OCI-LY3 (cell line): ENCODE data around the gene PDK1.

Experiments
- H2AFZ ChIP-seq: fragments of 200-600, 300-600 bp; shearing (Covaris generic); 2 replicates; pipeline ENCODE4 v1.6.0; 2014; ENCODE audit warnings: antibody characterized with exemption, low read depth, low read length
- H3K27ac ChIP-seq: fragments of 200-600, 300-600 bp; sonication (generic); 2 replicates; pipeline ENCODE4 v1.5.1; 2014; ENCODE audit warnings: mild to moderate bottlenecking, low read length, moderate library complexity, mixed read lengths
- H3K27me3 ChIP-seq: fragments of 200-600, 300-600 bp; sonication (generic); 2 replicates; pipeline ENCODE4 v1.6.1; 2014; ENCODE audit warnings: low read depth, low read length, mixed read lengths
- H3K36me3 ChIP-seq: fragments of 200-600, 300-600 bp; sonication (generic); replicated peaks from 2 replicates; pipeline ENCODE3; 2014; ENCODE audit warnings: low read depth, low read length, mixed read lengths
- H3K4me1 ChIP-seq: fragments of 300-600, 200-600 bp; sonication (generic); 2 replicates; pipeline ENCODE4 v1.6.1; 2014; ENCODE audit warnings: low read length, mixed read lengths
- H3K4me2 ChIP-seq: fragments of 200-600, 300-600 bp; sonication (generic); 2 replicates; pipeline ENCODE4 v1.6.1; 2014; ENCODE audit warnings: low read length, mixed read lengths
- H3K4me3 ChIP-seq: fragments of 300-600, 200-600 bp; sonication (generic); 2 replicates; pipeline ENCODE4 v1.5.1; 2014; ENCODE audit warnings: antibody characterized with exemption, mild to moderate bottlenecking, low read length, moderate library complexity
- H3K79me2 ChIP-seq: fragments of 300-600, 200-600 bp; shearing (Covaris generic); 2 replicates; pipeline ENCODE4 v1.6.1; 2014; ENCODE audit warnings: mild to moderate bottlenecking, low read length, mixed read lengths
- H3K9ac ChIP-seq: fragments of 300-600, 200-600 bp; shearing (Covaris generic); 2 replicates; pipeline ENCODE4 v1.6.0; 2014; ENCODE audit warnings: mild to moderate bottlenecking, low read length, moderate library complexity
- H3K9me3 ChIP-seq: fragments of 200-600, 300-600 bp; shearing (Covaris generic); 2 replicates; pipeline ENCODE4 v1.6.1; 2014; ENCODE audit warnings: low read length, mixed read lengths; ENCODE audit not compliant: insufficient read depth
- H4K20me1 ChIP-seq: fragments of 200-600, 300-600 bp; sonication (generic); 2 replicates; pipeline ENCODE4 v1.6.1; 2016; ENCODE audit warnings: low read length, mixed read lengths; ENCODE audit not compliant: insufficient read depth
- CTCF ChIP-seq: fragments of 200-600, 300-600 bp; sonication (generic); IDR thresholded peaks from 2 replicates; pipeline ENCODE4 v1.5.1; 2014; ENCODE audit warnings: antibody characterized with exemption, low read length, low read depth
- EZH2phosphoT487 ChIP-seq: fragments of 200-600 bp; shearing (Covaris generic); IDR thresholded peaks from 2 replicates; pipeline ENCODE4 v1.6.1; 2018; ENCODE audit warnings: antibody characterized with exemption, mixed run types, low read depth

PDK1 gene

DNA sequence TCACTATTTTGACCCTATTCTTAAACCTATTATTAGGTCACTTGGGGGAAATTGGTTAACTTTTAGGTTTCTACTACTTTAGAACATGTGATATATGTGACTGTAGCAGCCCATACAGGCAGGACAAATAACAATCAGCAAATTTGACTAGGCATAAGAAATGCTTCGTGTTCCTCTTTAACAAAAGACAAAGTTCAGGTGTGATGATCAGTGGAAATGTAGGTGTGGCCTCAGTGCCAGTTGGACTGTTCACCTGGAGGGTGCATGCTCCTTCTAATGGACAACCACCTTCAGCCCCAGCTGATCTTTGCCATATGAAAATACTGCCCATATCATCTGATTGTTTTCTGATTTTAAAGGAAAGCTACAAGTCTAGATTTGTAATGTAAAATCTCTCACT lies 6.4 kb downstream of the PDK1 start:
- Histone ChIP-seq H3K4me3 (no peak overlapping the region), H4K20me1 (peaks cover 40% of the 10 kb centered on the region), H3K27me3 (no peaks in the 10 kb centered on the region), H3K9ac (no peak overlapping the region), H3K4me2 (no peak overlapping the region), H3K79me2 (peaks cover 27% of the 10 kb centered on the region), H3K4me1 (peaks cover 12% of the 10 kb centered on the region), H3K36me3 (peaks cover 56% of the 10 kb centered on the region), H3K27ac (no peak overlapping the region), H2AFZ (no peak overlapping the region), H3K9me3 (no peaks in the 10 kb centered on the region)
- no peak for TF ChIP-seq EZH2phosphoT487
- TF ChIP-seq CTCF: no peak

DNA sequence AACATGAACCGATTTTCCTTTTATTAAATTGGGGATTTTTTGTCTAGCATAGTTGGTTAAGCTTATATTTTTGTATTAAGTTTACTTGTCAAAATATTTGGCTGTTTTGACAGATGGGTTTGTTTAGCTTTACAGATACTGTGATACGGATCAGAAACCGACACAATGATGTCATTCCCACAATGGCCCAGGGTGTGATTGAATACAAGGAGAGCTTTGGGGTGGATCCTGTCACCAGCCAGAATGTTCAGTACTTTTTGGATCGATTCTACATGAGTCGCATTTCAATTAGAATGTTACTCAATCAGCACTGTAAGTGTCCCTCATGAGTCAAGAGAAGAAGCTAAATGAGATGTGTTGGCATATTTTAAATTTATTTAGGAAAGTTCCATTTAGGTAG lies 8.5 kb downstream of the PDK1 start:
- no peak overlapping the region for H3K4me2 ChIP-seq
- no peaks in the 10 kb centered on the region for H3K9me3 ChIP-seq
- peaks cover 8% of the 10 kb centered on the region for H3K79me2 ChIP-seq
- H3K4me1 ChIP-seq: no peaks in the 10 kb centered on the region
- H3K27me3 ChIP-seq: no peaks in the 10 kb centered on the region
- H4K20me1 ChIP-seq: peaks cover 28% of the 10 kb centered on the region
- peaks cover 70% of the 10 kb centered on the region for H3K36me3 ChIP-seq
- H3K4me3 ChIP-seq: no peak overlapping the region
- no peak overlapping the region for H3K9ac ChIP-seq
- H3K27ac ChIP-seq: no peak overlapping the region
- no peak for TF ChIP-seq EZH2phosphoT487
- no peak for TF ChIP-seq CTCF
- no peak overlapping the region for H2AFZ ChIP-seq

DNA sequence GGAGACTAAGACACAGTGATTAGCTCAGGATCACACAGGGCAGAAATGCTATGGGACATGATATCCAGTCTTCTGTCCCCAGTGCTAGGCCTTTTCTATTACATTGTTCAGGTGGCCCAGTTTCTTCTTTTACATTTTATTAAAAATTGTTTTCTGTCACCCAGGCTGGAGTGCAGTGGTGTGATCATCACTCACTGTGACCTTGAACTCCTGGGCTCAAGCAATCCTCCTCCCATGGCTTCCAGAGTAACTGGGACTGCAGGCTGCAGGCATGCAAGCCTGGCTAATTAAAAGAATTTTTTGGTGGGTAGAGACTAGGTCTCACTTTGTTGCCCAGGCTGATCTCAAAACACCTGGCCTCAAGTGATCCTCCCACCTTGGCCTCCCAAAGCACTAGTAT lies 15.4 kb downstream of the PDK1 start:
- Histone ChIP-seq H3K27ac (no peak overlapping the region), H2AFZ (no peak overlapping the region), H3K4me1 (no peaks in the 10 kb centered on the region), H4K20me1 (peaks cover 6% of the 10 kb centered on the region; the same call in 1 of the 2 replicates), H3K9me3 (peaks cover 16% of the 10 kb centered on the region), H3K4me2 (no peak overlapping the region), H3K9ac (no peak overlapping the region), H3K79me2 (peaks cover 13% of the 10 kb centered on the region; the same call in 1 of the 2 replicates), H3K27me3 (no peaks in the 10 kb centered on the region), H3K36me3 (peaks cover 80% of the 10 kb centered on the region), H3K4me3 (no peak overlapping the region)
- no peak for TF ChIP-seq EZH2phosphoT487
- TF ChIP-seq CTCF: no peak

DNA sequence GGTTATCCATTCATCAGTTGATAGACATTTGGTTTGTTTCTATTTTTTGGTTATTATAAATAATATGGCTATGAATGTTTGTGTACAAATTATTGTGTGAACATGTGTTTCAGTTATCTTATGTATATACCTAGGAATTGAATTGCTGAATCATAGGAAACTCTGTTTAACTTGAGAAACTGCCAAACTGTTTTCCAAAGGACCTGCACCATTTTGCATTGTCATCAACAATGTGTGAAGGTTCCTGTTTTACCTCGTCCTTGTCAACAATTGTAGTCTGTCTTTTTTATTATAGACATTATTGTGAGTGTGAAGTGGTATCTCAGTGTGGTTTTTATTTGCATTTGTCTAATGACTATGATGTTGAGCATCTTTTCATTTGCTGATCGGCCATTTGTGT lies 17.1 kb downstream of the PDK1 start:
- no peak overlapping the region for H3K4me2 ChIP-seq
- no peak overlapping the region for H2AFZ ChIP-seq
- peaks cover 81% of the 10 kb centered on the region for H3K36me3 ChIP-seq
- TF ChIP-seq EZH2phosphoT487 (no peak), CTCF (no peak)
- no peaks in the 10 kb centered on the region for H3K4me1 ChIP-seq
- no peaks in the 10 kb centered on the region for H3K27me3 ChIP-seq
- peaks cover 17% of the 10 kb centered on the region; the same call in 1 of the 2 replicates for H3K79me2 ChIP-seq
- H3K27ac ChIP-seq: no peak overlapping the region
- peaks cover 24% of the 10 kb centered on the region for H3K9me3 ChIP-seq
- peaks cover 6% of the 10 kb centered on the region; the same call in 1 of the 2 replicates for H4K20me1 ChIP-seq
- H3K4me3 ChIP-seq: no peak overlapping the region
- no peak overlapping the region for H3K9ac ChIP-seq
